Amniotic epithelial cell (primary cell): ENCODE data around the gene ZFC3H1.

Source experiments
- DNase-seq: peaks from one replicate; pipeline ENCODE4 v3.0.0-alpha.2; 2010; ENCODE audit warnings: low read depth

The ZFC3H1 gene

DNA sequence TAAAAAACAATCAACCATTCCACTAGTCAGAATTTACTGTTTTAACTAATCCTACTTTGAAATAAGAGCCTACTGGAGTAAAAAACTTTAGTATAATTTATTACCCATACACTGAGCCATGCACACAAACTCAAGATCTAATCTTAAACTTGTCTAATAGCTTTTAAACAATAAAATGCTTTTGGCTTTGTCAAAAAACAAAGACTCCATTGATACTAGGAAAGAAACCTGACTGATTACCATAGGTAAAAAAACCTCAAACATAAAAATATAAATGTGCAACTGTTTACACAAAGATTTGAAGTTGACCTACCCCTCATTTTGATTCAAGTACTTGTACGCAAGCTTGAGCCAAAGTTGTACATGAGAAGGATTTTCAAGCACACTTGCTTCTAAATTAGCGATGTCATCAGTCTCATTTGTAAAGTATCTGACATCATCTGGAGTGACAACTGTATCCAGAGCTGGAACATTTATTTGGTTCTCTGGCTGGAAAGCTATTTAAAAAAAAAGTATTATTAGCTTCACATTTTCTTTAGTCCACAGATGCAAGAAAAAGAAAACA lies 36.1 kb downstream of the ZFC3H1 start:
- no peak for DNase-seq

DNA sequence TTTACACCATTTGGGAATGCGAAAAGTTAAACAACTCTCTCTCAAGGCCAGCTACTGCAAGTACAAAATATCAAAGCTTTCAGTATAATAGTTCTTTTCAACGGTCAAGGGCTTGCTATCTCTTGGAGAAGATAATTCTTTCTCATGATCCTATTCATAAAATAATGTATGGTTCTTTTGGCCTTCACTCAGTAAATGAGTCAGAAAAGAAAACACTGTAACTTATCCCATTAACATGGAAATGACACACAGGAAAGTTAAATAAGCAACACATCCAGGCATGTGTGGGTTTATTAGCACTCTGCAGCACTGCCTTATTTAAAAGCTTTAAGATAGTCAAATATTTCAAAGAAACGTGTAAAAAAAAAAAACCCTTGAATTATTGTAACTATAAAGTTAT lies 36.9 kb downstream of the ZFC3H1 start:
- peak; percentile 75 for DNase-seq

DNA sequence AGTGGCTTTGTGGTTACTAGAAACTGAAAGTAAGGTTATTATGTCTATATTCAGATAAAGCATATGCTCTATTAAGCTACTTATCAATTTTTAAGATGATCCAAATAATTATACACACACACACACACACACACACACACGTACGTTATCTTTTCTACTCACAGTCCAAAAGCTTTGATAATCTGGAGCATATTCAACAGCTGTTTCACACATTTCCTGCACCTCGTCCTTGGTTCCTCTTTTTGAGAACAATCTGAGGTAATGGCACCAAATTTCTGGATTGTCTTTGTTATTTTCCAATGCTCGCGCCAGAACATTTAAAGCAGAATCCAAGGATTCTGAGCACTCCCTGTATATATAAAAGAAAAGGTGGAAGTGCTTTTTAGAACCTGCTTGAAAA lies 37.5 kb downstream of the ZFC3H1 start:
- no peak for DNase-seq

DNA sequence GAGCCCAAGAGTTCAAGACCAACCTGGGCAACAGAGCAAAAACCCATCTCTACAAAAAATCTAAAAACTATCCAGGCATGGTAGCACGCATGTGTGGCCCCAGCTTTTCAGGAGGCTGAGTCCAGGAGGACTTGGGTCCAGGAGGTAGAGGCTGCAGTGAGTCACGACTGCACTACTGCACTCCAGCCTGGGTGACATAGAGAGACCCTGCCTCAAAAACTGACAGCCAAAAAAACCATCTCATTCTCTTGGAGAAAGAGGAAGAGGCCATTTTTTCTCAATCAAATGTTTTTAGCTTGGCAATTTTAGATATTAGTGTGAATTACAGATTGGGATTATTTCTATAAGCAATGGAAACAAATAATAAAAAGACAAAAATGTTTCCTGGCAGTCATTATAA lies 38.2 kb downstream of the ZFC3H1 start:
- DNase-seq, result no peak

DNA sequence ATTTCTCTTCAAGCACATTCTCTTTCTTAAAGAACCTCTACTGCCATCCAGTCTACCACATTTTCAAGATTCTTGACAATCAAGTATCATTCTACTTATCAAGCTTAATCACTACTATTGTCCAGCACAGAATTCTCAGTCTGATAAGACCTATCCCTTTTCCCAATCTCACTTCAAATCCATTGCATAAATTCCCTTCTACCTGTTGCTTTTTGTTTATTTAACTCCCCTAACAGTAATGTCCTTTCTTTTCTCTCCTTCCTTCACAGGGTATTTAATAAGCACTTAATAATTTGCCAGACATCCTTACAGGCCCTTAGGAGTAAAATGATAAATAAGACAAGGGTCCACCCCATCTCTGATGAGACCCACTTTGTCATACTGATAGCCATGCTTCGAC lies 41.7 kb downstream of the ZFC3H1 start:
- no peak for DNase-seq

DNA sequence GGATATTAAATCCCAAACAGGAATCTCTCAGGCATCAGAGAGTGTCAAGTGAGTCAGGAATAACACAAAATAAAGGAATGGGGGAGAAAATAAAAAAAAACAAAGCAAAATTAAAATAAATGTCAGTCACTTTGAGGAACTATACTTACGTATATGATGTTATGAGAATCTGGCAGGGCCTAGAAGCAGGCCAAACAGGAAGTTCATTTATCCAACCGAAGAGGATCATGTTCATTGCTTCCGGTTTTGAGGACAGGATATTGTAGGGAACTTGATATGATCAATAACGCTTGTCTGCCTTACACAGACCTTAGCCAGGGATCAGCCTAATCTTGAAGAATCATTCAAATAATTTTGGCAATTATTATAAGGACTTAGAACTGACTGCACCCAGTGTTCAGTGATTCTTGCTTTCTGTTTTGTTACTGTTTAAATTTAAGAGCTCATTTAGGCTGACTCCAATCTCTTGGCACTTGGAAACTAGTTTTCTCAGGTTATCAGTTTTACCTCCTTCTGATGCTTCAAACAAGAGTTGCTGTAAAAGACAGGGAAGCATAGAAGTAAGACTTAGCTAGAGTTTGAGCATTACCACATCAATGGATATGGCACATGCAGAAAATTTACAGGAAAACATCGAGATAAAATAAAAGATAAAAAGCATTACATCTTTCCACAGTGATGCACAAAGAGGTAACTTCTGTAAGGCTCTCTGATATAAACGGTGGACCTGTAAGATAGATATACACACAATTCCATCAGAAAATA lies 53.4 kb downstream of the ZFC3H1 start:
- DNase-seq, result no peak

DNA sequence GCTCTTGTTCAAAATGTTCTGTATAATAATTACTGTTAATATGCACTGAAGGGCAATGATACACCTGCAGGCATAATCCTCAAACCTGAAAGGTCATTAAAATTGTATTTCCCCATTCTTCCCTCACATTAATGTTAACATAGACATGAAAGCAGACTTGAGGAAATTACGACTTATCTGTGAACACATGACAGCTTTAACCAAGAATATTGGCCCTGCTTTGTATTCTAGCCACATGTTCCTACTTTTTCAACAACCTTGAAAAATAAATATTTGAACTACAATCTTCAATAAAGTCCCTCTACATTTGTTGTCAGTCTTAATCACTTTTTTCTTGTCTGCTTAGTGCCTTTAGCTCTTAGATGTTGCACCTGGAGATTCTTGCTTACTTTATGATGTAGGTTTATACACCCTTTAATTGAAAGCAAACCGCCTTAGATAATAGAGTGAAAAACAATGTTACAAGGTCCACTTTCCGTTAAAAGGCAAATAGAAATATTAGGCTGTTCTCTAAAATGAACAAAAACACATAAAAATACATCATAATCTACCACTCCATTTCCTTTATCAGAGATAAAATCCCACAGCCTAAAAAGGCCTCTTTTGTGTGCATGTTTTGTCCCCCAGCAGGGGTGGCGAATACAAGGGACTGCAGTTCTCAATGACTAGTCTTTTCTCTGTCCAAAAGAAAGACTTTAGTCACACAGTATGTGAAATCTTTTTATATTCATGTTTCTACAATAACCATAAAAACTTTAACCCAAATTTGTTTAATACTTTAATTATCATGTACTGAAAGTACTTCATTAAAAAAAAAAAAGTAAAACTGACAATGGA lies 55.9 kb downstream of the ZFC3H1 start:
- no peak for DNase-seq

DNA sequence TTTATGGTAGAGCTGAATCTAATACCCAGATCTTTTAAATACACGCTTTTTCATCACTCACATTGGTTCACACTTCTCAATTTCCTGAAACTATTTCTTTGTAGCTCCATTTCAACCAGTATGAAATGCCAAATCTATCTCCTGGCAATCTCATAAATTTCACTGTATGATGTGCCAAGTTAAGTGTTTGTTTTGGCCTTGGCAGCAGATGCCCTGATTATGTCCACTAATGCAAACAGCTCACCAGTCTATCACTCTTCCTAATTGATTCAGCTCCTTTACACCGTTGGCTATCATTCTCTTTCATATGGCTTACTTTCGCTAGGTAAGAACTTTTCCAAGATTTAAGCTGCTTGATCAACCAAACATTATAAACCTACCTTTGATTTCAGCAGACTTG lies 58.6 kb downstream of the ZFC3H1 start:
- no peak for DNase-seq

DNA sequence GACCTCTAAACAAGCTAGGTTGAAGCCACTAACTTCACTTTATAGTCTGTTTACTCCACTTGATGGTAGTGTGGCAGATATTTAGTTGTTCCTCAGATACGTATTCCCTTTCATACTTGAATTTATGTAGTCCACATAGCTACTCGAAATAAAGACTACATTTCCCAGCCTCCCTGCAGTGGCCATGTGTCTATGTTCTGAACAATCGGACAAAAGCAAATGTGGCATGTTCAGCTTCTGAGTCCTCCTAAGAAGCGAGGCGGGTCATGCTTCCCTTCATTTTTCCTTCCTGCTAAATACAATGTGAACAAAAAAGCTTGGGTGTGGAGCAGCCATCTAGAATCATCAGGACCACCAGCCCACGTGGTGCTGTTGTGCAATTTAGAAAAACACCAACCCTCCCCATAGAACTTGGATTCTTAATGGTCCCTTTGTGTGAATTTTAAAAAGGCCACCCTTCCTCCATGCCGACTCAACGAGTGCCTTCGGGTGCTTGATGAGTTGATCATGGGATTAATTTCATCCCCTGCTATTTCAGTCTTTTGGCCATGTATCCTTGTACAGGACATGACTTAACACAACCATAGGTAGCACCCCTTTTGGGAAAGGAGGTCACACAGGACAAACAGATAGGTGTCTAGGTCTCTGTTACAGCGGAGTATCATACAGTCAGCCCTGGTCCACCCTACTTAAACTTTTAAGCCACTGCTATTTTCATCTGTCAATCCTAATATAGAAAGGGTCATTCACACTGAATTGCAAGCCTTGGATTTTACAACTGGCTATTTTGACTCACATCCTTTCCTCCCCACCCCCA lies 60.7 kb downstream of the ZFC3H1 start:
- DNase-seq, result no peak

DNA sequence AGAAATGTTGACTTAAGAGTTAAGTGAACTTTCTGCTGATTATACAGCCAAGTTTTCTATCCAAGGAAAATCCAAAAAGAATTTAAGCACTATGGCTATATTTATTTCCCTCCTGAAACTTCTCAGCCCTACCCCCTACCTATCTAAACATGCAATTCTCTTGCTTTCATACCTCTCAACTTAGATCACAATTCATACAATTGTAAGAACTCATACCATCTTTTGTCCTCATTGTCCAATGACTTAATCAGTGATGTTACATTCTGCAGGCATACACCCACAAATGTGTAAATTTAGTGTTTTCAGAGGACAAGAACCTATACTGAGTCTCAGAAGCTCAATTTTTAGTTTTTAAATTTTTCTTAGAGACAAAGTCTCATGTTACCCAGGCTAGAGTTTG lies 62.1 kb downstream of the ZFC3H1 start:
- no peak for DNase-seq

DNA sequence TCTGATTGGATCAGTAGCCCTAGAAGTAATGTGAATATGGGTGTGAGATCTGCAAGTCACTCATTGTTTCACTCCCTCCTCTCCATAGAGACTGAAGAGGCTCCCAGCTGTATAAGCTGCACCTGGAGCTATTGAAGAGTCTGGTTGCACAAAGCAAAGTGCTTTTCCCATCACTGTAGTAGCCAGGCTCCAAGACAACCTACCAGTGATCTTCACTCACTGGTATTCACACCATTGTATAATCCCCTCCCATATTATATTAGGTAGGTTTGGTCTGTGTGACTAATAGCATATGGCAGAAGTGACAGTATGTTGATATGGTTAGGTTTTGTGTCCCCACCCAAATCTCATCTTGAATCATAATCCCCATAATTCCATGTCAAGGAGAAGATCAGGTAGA lies 64.4 kb downstream of the ZFC3H1 start:
- DNase-seq, result no peak

DNA sequence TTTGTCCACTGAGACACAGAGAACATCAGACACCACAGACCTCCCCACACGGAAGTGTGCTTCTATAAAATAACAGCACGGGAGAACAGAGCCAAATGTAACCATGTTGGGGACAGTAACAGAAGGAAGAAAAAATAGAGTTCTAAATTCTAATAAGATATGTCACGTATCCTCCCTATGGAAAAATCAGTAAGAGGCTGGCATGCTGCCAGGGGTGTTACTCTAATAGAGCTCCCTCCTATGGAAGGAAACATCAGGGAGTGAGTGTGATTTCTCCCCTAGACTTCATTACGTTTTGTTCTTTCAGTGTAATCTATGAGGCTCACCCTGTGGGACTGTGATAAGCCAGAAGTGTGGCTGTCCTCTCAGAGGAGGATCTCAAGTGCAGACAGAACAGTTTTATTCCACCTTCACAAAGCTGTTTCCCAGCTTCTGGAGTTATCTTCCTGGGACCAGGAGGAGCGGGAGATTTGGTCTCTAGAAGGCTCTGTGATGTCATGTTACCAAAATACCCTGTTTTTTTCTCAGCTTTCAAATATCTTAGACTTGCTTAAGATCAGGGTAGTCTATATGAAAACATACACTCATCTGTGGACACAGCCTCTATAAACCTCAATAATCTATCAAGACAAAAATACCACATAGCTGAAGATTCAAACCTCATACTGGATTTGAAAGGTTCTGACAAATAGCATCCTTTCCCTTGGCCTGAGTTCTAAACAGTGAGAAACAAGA lies 69.3 kb downstream of the ZFC3H1 start:
- DNase-seq, result no peak

DNA sequence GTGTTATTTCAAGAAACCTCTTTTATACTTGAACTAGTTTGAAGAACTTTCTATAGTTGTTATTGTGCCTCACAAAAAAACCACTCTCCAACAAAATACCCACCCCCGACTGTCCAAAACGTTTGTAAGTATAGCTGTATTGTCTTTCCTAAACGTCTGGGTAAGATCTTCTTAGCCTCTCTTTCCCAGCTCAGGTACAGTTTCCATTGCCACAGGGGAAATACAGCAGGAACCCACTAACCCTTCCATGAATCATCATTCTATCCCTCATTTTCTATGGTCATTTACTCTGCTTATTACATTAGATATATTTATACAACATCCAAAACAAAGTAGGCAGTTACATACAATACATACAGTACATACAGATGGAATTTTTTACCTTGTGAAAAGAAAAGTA lies 70.8 kb downstream of the ZFC3H1 start:
- no peak for DNase-seq

DNA sequence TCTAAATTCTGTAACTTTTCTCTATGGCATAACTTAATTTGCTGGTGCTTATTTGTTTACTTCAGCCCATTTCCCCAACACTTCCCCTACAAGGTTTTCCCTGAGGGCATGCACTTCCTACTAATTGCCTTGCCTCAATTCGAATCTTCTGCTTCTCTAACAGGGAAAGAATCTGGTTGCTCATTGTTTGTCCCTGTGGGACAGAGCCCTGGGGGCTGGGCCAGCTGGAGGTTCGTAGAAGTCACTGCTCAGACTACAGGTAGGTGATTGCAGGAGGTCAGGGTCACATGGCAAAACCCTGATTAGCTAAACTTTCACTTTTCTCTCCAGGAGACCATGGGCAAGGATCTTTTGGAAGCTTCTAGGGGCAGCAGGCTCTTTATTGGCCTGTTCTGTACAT lies 72.0 kb downstream of the ZFC3H1 start:
- no peak for DNase-seq

DNA sequence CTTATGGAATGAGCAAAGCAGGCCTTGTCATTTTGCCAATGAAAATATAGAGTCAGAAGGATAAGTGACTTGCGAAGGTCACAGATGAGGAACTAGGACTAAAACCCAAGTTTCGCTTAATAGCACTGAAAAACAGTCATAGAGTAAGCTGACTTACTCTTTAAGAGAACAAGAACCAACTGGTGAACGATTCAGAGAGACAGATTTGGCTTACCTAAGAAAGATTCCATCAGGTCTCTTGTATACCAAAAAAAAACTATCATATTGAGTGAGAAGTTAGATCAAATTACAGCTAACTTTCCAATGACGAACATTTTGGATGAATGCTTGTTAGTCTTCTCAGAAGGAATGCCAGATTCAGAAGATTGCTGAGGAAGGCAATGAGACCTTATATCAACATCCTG lies 74.2 kb downstream of the ZFC3H1 start:
- no peak for DNase-seq

DNA sequence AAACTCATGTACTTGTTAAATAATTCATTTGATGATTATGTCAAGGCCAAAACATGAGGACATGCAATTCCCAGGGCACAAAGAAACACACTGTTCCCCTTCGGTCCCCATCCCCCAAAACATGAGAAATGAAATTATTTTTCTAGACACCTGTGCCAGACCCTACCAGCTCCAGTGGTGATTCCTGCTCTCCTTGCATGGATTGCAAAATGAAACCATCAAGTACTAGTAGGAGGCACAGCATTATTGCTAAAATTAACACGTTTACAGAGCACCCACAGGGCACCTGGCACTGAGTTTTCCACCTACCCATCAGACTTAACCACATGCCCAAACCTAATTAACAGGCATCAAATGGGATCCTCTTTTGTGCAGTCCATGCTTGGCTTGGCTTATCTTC lies 76.6 kb downstream of the ZFC3H1 start:
- no peak for DNase-seq

DNA sequence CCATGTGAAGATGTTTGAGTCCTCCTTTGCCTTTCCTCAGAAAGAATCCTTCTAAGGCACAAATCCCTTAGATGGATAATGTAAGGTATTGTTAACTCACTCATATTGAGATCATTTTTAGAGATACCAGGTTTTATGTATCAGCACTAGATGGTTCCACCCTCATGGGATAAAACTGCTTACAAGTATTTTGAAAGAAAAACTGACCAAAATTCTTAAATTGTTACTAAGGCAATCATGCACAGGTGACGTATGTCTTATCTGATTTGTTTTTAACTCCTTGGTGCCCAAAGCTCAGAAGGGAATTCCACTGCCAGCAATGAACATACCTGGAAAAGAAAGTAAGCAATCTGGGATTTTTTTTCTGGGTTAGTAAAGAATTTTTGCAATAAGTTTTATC lies 78.4 kb downstream of the ZFC3H1 start:
- no peak for DNase-seq

DNA sequence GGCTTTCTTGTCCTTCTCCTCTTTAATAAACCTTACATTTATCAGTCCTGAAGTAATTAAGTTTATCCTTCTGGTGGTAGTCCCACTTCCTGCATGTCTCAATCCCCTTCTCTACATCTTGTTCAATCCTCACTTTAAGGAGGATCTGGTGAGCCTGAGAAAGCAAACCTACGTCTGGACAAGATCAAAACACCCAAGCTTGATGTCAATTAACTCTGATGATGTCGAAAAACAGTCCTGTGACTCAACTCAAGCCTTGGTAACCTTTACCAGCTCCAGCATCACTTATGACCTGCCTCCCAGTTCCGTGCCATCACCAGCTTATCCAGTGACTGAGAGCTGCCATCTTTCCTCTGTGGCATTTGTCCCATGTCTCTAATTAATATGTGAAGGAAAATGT lies 79.3 kb downstream of the ZFC3H1 start:
- peak; percentile 21 for DNase-seq

DNA sequence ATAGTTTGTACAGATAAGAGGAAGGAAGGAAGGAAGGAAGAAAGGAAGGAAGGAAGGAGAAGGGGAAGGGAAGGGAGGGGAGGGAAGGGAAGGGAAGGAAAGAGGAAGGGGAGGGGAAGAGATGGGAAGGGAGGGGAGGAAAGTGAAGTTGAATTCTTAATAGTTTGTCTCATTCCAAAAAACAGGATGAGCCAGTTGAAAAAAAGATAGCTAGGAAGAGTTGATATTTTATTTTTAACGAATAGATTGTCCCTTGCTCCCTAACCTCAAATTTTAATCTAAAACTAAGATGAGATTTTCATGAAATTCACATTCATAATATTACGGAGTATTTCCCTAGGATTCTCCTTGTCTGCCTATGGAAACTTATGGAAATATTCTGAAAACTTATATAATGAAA lies 80.7 kb downstream of the ZFC3H1 start:
- no peak for DNase-seq

DNA sequence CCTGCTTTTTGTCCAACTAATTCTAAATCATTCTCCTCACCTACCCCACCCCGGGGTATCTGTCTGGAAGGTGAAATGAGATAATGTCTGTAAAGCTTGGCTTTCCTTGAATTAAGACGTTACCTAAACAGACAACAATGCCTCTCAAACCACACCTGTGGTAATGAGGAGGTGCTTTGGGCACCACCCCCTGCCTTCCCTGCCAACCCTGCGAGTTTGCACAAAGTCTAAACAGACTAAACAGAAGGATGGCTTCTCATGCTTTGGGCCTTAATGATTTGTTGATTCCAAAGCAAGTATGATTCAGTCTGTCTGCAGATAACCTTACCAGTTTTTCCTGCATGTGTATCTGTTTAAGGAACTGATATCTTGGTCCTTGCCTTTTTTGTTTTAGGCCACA lies 82.4 kb downstream of the ZFC3H1 start:
- DNase-seq, result peak; percentile 19

DNA sequence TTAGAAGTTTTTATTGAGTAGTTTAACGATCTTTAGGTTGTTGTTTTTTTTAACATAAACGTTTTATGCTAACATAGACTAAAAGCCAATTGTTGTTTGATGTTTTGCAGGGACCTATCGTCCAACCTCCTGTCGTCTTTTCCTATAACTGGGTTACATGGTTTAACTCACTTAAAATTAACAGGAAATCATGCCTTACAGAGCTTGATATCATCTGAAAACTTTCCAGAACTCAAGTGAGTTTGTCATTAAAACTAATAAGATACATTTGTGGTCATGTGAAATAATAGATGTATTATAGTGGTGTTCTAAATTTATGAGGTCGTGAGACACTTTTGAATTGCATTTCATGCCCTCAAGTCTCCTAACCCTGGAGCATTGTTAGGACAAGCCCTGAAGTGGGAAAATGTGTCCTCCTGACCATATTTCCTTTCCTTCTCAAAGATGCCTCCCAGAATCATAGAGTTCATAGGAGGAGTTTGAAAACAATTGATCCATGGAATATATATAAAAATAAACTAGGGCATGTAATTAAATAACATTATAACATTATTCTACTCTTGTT lies 84.9 kb downstream of the ZFC3H1 start:
- no peak for DNase-seq
